Epithelial cell of proximal tubule (primary cell): ENCODE data around the gene CLPSL2. TPM values are rescaled to one million over a fixed set of nuclear protein-coding genes. Genes with fewer than 3 reads are reported as not detected.
A peak's percentile ranks its signal among the peaks of the same experiment; 100 is the strongest.
"Not testable (repeated sequence)": the region's sequence is repeated elsewhere in the genome, so short reads cannot be mapped to it uniquely, and the experiment has no call there.

Source experiments
- DNase-seq: peaks from one replicate; pipeline ENCODE4 v3.0.0-alpha.2; 2011; ENCODE audit warnings: low read depth
- H3K4me3 ChIP-seq: 2 replicates; pipeline ENCODE4 v1.5.1; 2011; ENCODE audit warnings: low read depth, mild to moderate bottlenecking, low read length
- total RNA-seq: library from RNA; depleted of rRNA; stranded (reverse); fragments of >200 nt; gene quantifications from 2 replicates; pipeline ENCODE4 v1.2.3, GENCODE V29; 2015
- TF ChIP-seq, protein P1 (sequence below): conservative IDR thresholded peaks from 2 replicates; pipeline ENCODE4 v1.5.1; 2012; ENCODE audit warnings: low read depth, mild to moderate bottlenecking, low read length

Gene CLPSL2
- total RNA-seq, 1 donor from 2014 or later, result not detected

DNA sequence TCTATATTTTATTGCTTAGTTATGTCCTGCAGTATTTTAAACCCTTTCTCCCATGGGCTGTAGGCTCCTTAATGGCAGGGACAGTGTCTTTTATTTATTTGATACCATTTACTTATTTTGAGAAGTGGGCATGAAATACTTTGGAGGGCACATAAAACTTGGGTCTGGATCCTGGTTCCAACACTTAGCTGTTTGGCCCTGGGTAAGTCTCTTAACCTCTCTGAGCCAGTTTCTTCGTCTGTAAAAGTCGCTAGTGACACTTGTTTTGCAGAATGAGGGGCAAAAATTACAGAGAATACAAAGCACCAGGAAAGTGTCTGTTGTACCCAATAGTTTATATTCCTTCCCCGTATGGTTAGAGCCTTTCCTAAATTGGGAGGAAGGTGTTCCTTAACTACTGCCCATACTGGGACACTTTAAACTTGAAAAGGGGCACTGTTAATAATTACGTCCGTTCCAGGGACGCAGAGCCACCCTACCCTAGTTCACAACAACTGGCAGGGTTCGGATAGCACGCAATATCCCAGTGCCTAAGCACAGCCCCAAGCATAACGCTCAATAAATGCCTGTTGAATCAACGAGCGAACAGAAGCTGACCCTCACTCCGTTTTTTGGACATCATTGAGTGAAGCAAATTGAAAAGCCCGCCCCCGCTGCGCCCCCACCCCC, 45.5 kb upstream of the CLPSL2 start:
- TF ChIP-seq, protein P1, sequence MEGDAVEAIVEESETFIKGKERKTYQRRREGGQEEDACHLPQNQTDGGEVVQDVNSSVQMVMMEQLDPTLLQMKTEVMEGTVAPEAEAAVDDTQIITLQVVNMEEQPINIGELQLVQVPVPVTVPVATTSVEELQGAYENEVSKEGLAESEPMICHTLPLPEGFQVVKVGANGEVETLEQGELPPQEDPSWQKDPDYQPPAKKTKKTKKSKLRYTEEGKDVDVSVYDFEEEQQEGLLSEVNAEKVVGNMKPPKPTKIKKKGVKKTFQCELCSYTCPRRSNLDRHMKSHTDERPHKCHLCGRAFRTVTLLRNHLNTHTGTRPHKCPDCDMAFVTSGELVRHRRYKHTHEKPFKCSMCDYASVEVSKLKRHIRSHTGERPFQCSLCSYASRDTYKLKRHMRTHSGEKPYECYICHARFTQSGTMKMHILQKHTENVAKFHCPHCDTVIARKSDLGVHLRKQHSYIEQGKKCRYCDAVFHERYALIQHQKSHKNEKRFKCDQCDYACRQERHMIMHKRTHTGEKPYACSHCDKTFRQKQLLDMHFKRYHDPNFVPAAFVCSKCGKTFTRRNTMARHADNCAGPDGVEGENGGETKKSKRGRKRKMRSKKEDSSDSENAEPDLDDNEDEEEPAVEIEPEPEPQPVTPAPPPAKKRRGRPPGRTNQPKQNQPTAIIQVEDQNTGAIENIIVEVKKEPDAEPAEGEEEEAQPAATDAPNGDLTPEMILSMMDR, result no peak
- no peak for DNase-seq
- H3K4me3 ChIP-seq, result peak overlapping the region; percentile 71

DNA sequence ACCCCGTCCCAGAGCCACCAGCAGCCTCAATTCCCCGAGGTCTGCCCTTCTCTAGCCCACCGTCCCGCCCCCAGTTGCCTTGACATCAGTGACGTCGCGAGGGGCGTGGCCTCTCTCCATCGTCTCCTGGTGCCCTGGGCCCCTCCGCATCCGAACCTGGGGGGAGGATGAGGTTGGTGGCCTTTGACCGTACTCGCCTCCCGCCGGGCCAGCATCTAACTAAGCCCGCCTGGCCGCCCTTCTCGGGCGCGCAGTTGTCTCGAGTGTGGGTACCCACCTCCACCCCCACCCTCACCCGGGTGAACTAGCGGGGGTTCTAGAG, 45.0 kb upstream of the CLPSL2 start:
- peak overlapping the region; percentile 71 for H3K4me3 ChIP-seq
- TF ChIP-seq, protein P1, result no peak
- DNase-seq, result no peak

DNA sequence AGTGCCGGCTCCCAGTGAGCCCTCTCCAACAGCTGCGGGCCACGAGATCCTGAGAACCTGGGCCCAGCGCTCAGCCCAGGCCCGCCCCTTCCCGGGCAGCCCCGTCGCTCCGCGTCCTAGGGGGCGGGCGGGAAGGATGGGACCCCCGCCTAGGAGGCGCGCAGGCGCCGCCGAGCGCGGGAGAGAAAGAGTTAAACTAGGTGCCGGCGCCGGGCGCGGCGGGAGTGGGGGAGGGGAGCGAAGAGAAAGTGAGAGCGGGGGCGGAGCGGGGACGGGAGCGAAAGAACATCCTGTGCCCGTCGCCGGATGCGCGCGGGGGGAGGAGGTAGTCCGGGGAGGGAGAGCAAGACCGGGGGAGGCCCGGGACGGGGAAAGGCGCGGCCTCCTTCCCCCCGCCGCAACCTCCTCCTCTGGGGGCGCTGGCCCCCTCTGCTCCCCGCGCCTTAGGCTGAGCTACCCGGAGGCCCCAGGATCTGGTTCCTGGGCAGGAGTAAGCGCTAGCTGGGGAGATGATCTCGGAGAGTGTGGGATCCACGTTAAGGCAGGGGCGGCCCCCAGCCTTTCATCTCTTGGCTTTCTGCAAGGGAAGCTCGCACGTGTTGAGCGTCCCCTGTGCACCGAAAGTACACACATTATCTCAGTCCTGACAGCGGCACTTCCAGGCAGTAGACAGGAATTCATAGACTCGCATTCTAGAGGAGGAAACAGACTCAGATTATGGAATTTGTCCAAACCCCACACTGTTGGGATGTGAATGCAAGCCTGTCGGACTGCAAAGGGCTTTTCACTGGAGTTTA, 44.5 kb upstream of the CLPSL2 start:
- no peak for DNase-seq
- H3K4me3 ChIP-seq, result peak overlapping the region; percentile 71
- TF ChIP-seq, protein P1, result peak; percentile 8

DNA sequence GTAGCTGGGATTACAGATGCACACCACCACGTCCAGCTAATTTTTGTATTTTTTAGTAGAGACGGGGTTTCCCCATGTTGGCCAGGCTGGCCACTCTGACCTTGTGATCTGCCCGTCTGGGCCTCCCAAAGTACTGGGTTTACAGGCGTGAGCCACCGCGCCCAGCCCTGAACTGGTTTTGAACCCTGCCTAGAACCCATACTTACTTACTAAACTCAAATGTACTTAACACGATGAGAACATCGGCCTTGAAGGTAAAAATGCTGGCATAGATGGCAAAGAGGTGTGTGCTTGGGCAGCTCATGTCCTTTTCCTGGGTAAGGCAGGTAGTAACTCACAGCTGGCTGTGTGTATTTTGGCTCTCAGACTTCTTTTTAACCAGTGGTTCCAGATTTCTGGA, 42.8 kb upstream of the CLPSL2 start:
- no peak overlapping the region for H3K4me3 ChIP-seq
- TF ChIP-seq, protein P1, result no peak

DNA sequence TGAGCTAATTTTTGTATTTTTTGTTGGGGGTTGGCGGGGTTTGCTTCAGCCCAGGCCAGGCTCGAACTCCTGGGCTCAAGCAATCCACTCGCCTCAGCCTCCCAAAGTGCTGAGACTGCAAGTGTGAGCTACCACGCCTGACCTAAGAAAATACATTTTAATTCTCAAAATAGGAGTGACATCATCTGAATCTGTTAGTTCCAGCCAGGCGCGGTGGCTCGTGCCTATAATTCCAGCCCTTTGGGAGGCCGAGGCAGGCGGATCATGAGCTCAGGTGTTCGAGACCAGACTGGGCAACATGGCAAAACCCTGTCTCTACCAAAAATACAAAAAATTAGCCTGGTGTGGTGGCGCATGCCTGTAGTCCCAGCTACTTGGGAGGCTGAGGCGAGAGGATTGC, 42.1 kb upstream of the CLPSL2 start:
- H3K4me3 ChIP-seq, DNase-seq: not testable (repeated sequence)

More for the DNA sequence above, 42.8 kb upstream of the CLPSL2 start:
- no peak for DNase-seq

DNA sequence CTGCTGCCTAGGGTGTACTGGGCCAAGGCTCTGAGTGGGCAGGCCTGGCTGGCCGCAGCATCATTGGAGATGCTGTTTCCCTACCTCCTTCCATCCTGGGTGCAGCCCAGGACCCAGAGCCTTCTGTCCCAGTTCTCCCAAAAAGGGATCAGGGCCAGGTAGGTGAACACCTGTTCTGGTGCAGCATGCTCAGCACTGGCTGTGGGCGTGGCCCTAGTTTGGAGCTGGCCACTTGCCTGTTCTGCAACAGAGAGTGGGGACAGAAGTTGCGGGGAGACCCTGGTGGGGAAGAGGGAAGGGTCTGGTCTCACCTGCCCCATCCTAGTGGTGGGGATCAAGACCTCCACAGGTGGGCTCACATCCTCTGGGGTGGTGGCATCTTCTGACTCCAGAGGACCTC, 40.9 kb upstream of the CLPSL2 start:
- H3K4me3 ChIP-seq, result no peak overlapping the region
- TF ChIP-seq, protein P1, result no peak
- no peak for DNase-seq

DNA sequence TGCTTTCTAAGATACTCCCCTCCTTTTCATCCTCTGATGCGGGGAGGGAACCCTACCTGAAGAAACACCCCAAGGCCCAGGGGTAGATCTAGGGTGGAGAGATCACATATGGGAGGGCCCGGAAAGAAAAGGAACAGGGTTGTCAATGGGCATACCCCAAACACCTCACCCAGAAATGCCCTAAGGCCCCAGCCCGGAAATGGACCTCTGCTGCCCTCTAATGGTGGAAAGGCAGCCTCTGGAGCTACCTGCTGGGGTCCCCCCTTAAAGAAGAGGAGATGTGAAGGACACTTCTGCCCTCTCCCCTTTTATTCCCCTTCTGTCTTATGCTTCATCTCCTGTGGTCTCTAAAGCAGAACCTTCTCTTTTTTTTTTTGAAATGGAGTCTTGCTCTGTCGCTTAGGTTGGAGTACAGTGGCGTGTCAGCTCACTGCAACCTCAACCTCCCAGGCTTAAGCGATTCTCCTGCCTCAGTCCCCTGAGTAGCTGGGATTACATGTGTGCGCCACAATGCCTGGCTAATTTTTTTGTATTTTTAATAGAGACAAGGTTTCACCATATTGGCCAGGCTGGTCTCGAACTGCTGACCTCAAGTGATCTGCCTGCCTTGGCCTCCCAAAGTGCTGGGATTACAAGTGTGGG, 40.0 kb upstream of the CLPSL2 start:
- DNase-seq, result no peak
- no peak overlapping the region for H3K4me3 ChIP-seq
- TF ChIP-seq, protein P1, result peak; percentile 97
